Body of pancreas (tissue), 4 donors: ENCODE data around the gene UBE3B. TPM values are rescaled to one million over a fixed set of nuclear protein-coding genes. Genes with fewer than 3 reads are reported as not detected.

Experiments
- ATAC-seq: fragments of 150-250 bp; one replicate; pipeline ENCODE4 v1.9.1; 2016
- DNase-seq, 4 donors: peaks; one replicate each; pipeline ENCODE4 v3.0.0-alpha.2; 2019
- H3K27ac ChIP-seq, 4 donors: fragments of 200-600 bp; sonication (generic); 1 replicate in 3 of 4; 2 replicates in 1 of 4; pipeline versions ENCODE4 v1.5.1 to v1.6.1; 2016 to 2019; ENCODE audit warnings: mild to moderate bottlenecking in 1 of 4, mixed read lengths in 1 of 4, moderate library complexity in 1 of 4
- H3K27me3 ChIP-seq, 2 donors: fragments of 200-600 bp; sonication (generic); one replicate each; pipeline ENCODE4 v1.6.0; 2016; ENCODE audit warnings: mild to moderate bottlenecking in 1 of 2
- H3K36me3 ChIP-seq, 2 donors: fragments of 200-600 bp; sonication (generic); replicated peaks in 1 of 2; 2 replicates each; pipeline ENCODE4 v1.5.1; 2016; ENCODE audit warnings: low read depth in 2 of 2; ENCODE audit not compliant: insufficient read depth in 1 of 2
- H3K4me1 ChIP-seq: fragments of 200-600 bp; sonication (generic); one replicate; pipeline ENCODE4 v1.6.0; 2016
- H3K4me3 ChIP-seq, 2 donors: fragments of 200-600 bp; sonication (generic); 1 replicate in 1 of 2; 2 replicates in 1 of 2; pipeline ENCODE4 v1.5.1; 2016 to 2019
- H3K9me3 ChIP-seq, 3 donors: fragments of 200-600 bp; sonication (generic); 1 replicate in 2 of 3; 2 replicates in 1 of 3; pipeline ENCODE4 v1.5.1; 2016
- CTCF ChIP-seq, 7 experiments: fragments of 450-650 bp in 4 of 7; fragments of 200-600 bp in 3 of 7; sonication (generic) in 3 of 7; IDR thresholded peaks; one replicate each; pipeline ENCODE4 v1.5.1; 2016 to 2019; ENCODE audit warnings: antibody characterized with exemption in 7 of 7
- POLR2A ChIP-seq, 3 donors: fragments of 450-650 bp; IDR thresholded peaks; one replicate each; pipeline ENCODE4 v1.6.1; 2016; ENCODE audit warnings: antibody characterized with exemption in 3 of 3, mild to moderate bottlenecking in 2 of 3
- WGBS, 2 donors: methylation state at CpG; one replicate each; pipeline ENCODE4 v1.1.5; 2017; 5-methylcytosine and 5-hydroxymethylcytosine counted together
- intact Hi-C: fragments of 100-400 bp; cut with DNase I; formaldehyde crosslinking; loops from one replicate; pipeline ENCODE4 v1.15.1; 2023
- total RNA-seq, 2 donors: library from RNA; depleted of rRNA; stranded (reverse); fragments of >200 nt; gene quantifications; one replicate each; pipeline ENCODE4 v1.1.0, GENCODE V29; 2016

The UBE3B gene
- total RNA-seq, 2 donors from 2014 or later: 18.9 to 33.9 TPM

GRCh38 chr12:109475993-109476806, 1.2 kb upstream of the UBE3B start:
- WGBS, 2 donors: 17% methylated on average over 18 to 19 of the region's 19 CpGs
- intact Hi-C loops: no loop called here
- no peak for TF ChIP-seq POLR2A (IDR thresholded peaks at IDR 0.05)
- TF ChIP-seq CTCF (IDR thresholded peaks at IDR 0.05): no peak
- Histone ChIP-seq H3K27me3 (no peaks in the 10 kb centered on the region), H3K9me3 (no peaks in the 10 kb centered on the region), H3K4me1 (peaks cover 30% of the 10 kb centered on the region), H3K36me3 (no peaks in the 10 kb centered on the region), H3K4me3 (peak overlapping the region in 1 of 2 donors; percentile 88), H3K27ac (peak overlapping the region; percentile 84 to 96 (median 92))
- DNase-seq (no peak), ATAC-seq (no peak)

- DNase-seq (no peak), ATAC-seq (no peak)
- no peaks in the 10 kb centered on the region for H3K36me3 ChIP-seq
- WGBS, 2 donors: 1% methylated on average over 11 of the region's 11 CpGs
- peaks cover 30% of the 10 kb centered on the region for H3K4me1 ChIP-seq
- no peaks in the 10 kb centered on the region for H3K9me3 ChIP-seq
- TF ChIP-seq POLR2A (IDR thresholded peaks at IDR 0.05): no peak
- no peak for TF ChIP-seq CTCF (IDR thresholded peaks at IDR 0.05)
- H3K27ac ChIP-seq: peak overlapping the region; percentile 84 to 96 (median 92)
- peak overlapping the region; percentile 28 to 88 for H3K4me3 ChIP-seq
- no peaks in the 10 kb centered on the region for H3K27me3 ChIP-seq
- intact Hi-C loops: no loop called here
Observed at GRCh38 chr12:109476807-109477184, 638 bp upstream of the UBE3B start.

DNA sequence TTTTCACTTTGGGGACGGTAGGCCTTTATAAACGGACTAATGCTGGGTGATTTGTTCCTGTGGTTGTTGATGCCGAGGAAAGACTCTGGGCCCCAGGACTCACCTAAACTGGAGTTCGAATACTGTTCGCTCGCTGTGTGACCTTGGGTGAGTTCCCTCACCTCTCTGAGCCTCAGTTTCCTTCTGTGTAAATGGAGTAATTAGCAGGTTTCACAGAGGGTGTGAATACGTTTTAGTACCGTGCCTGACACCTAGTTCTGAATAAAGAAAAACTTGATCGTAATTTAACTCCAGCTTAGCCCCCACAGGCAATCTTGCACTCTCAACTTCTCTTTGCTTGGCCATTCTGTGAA, 505 bp downstream of the UBE3B start:
- TF ChIP-seq CTCF (IDR thresholded peaks at IDR 0.05) (no peak), POLR2A (IDR thresholded peaks at IDR 0.05) (no peak)
- ATAC-seq: no peak
- Histone ChIP-seq H3K27me3 (no peaks in the 10 kb centered on the region), H3K27ac (peak overlapping the region; percentile 84 to 96 (median 92)), H3K4me3 (peak overlapping the region; percentile 28 to 88), H3K4me1 (peaks cover 30% of the 10 kb centered on the region), H3K9me3 (no peaks in the 10 kb centered on the region), H3K36me3 (no peaks in the 10 kb centered on the region)
- 1 to 3% methylated on average over 7 to 9 of the region's 9 CpGs for WGBS, 2 donors
- no peak for DNase-seq
- intact Hi-C loops: no loop called here

GRCh38 chr12:109479761-109480160, 2.3 kb downstream of the UBE3B start:
- no peak for ATAC-seq

More at GRCh38 chr12:109479761-109480160, 2.3 kb downstream of the UBE3B start:
- Histone ChIP-seq H3K27ac (no peak overlapping the region), H3K36me3 (peaks cover 6 to 13% of the 10 kb centered on the region in 2 donors), H3K4me1 (peaks cover 30% of the 10 kb centered on the region), H3K27me3 (no peaks in the 10 kb centered on the region), H3K4me3 (no peak overlapping the region), H3K9me3 (no peaks in the 10 kb centered on the region)
- intact Hi-C loops: no loop called here
- no peak for TF ChIP-seq POLR2A (IDR thresholded peaks at IDR 0.05)
- TF ChIP-seq CTCF (IDR thresholded peaks at IDR 0.05): no peak
- DNase-seq: no peak
- WGBS, 2 donors: 74% methylated on average over 1 of the region's 1 CpG
